Thyroid gland (tissue), 4 donors: ENCODE results near the gene ZNF385C. TPM values are rescaled to one million over a fixed set of nuclear protein-coding genes. Genes with fewer than 3 reads are reported as not detected.

ENCODE experiments used
- DNase-seq, 2 donors: peaks; one replicate each; pipeline ENCODE4 v3.0.0-alpha.2; 2019
- H3K27ac ChIP-seq, 3 donors: fragments of 200-600 bp; sonication (generic); 1 replicate in 2 of 3; 2 replicates in 1 of 3; pipeline ENCODE4 v1.5.1; 2016 to 2019; ENCODE audit warnings: mild to moderate bottlenecking in 1 of 3, moderate library complexity in 1 of 3
- H3K27me3 ChIP-seq: fragments of 200-600 bp; sonication (generic); one replicate; pipeline ENCODE4 v1.5.1; 2019
- H3K36me3 ChIP-seq, 2 donors: fragments of 200-600 bp; sonication (generic); one replicate each; pipeline ENCODE4 v1.5.1; 2016 to 2019
- H3K4me1 ChIP-seq, 2 donors: fragments of 200-600 bp; sonication (generic); one replicate each; pipeline ENCODE4 v1.5.1; 2017 to 2019
- H3K4me3 ChIP-seq, 3 donors: fragments of 200-600 bp; sonication (generic); replicated peaks in 1 of 3; 1 replicate in 2 of 3; 2 replicates in 1 of 3; pipeline ENCODE4 v1.5.1; 2016; ENCODE audit warnings: mild to moderate bottlenecking in 1 of 3
- H3K9me3 ChIP-seq: fragments of 200-600 bp; sonication (generic); one replicate; pipeline ENCODE4 v1.5.1; 2017
- CTCF ChIP-seq, 6 experiments: fragments of 200-600 bp in 3 of 6; fragments of 450-650 bp in 3 of 6; sonication (generic) in 3 of 6; IDR thresholded peaks; one replicate each; pipeline ENCODE4 v1.5.1; 2016 to 2019; ENCODE audit warnings: antibody characterized with exemption in 6 of 6, mild to moderate bottlenecking in 2 of 6, inconsistent platforms in 1 of 6, moderate library complexity in 1 of 6
- POLR2A ChIP-seq, 2 donors: fragments of 450-650 bp; IDR thresholded peaks; one replicate each; pipeline ENCODE4 v1.6.1; 2017; ENCODE audit warnings: antibody characterized with exemption in 2 of 2, mild to moderate bottlenecking in 2 of 2, moderate library complexity in 1 of 2
- WGBS, 2 donors: methylation state at CpG; one replicate each; pipeline ENCODE4 v1.1.5; 2017; 5-methylcytosine and 5-hydroxymethylcytosine counted together
- intact Hi-C: fragments of 100-400 bp; cut with DNase I; formaldehyde crosslinking; loops from one replicate; pipeline ENCODE4 v1.15.1; 2023
- total RNA-seq, 4 donors: library from RNA; depleted of rRNA; stranded (reverse); fragments of >200 nt; gene quantifications; one replicate each; pipeline ENCODE4 v1.2.3, GENCODE V29; 2016

ZNF385C gene
- total RNA-seq, 4 donors from 2014 or later = 0.22 to 0.54 TPM; not detected in 2

GRCh38 chr17:42072323-42073187 lies 25.7 kb downstream of the ZNF385C start:
- 6 to 31% methylated on average over 13 to 28 of the region's 67 CpGs for WGBS, 2 donors
- H3K27ac ChIP-seq = no peak overlapping the region
- H3K4me1 ChIP-seq = peaks cover 0 to 11% of the 10 kb centered on the region in 2 donors
- H3K9me3 ChIP-seq = no peaks in the 10 kb centered on the region
- intact Hi-C loops = no loop called here
- DNase-seq = peak; percentile 47 to 53
- TF ChIP-seq POLR2A (IDR thresholded peaks at IDR 0.05) = no peak
- TF ChIP-seq CTCF (IDR thresholded peaks at IDR 0.05) = peak in 2 of 6 experiments; percentile 7 to 47
- H3K36me3 ChIP-seq = no peaks in the 10 kb centered on the region
- H3K27me3 ChIP-seq = peaks cover 4% of the 10 kb centered on the region
- H3K4me3 ChIP-seq = peak overlapping the region in 1 of 3 donors; percentile 35

GRCh38 chr17:42071810-42072209 lies 26.5 kb downstream of the ZNF385C start:
- peaks cover 4% of the 10 kb centered on the region for H3K27me3 ChIP-seq
- no peaks in the 10 kb centered on the region for H3K36me3 ChIP-seq
- no peak overlapping the region for H3K27ac ChIP-seq
- intact Hi-C loops = no loop called here
- TF ChIP-seq CTCF (IDR thresholded peaks at IDR 0.05) (no peak), POLR2A (IDR thresholded peaks at IDR 0.05) (no peak)
- H3K4me3 ChIP-seq = no peak overlapping the region
- peaks cover 0 to 11% of the 10 kb centered on the region in 2 donors for H3K4me1 ChIP-seq
- DNase-seq = no peak
- H3K9me3 ChIP-seq = no peaks in the 10 kb centered on the region
- 23% methylated on average over 3 of the region's 3 CpGs; no CpG with 5 or more reads in 1 of the 2 donors for WGBS, 2 donors

- DNase-seq = no peak
- TF ChIP-seq CTCF (IDR thresholded peaks at IDR 0.05) = no peak
- TF ChIP-seq POLR2A (IDR thresholded peaks at IDR 0.05) = no peak
- H3K36me3 ChIP-seq = no peaks in the 10 kb centered on the region
- peaks cover 0 to 11% of the 10 kb centered on the region in 2 donors for H3K4me1 ChIP-seq
- peaks cover 4% of the 10 kb centered on the region for H3K27me3 ChIP-seq
- H3K27ac ChIP-seq = no peak overlapping the region
- no peaks in the 10 kb centered on the region for H3K9me3 ChIP-seq
- WGBS, 2 donors = 79 to 82% methylated on average over 1 to 2 of the region's 3 CpGs
- intact Hi-C loops = loop anchor here (5.0 kb wide), 1 partner anchor 48 kb away; no protein-coding TSS in a partner anchor
- no peak overlapping the region for H3K4me3 ChIP-seq
Measured at GRCh38 chr17:42068979-42069378, 29.3 kb downstream of the ZNF385C start.

GRCh38 chr17:42067371-42068091 lies 30.7 kb downstream of the ZNF385C start:
- Histone ChIP-seq H3K36me3 (no peaks in the 10 kb centered on the region), H3K27ac (no peak overlapping the region), H3K27me3 (peaks cover 4% of the 10 kb centered on the region), H3K9me3 (no peaks in the 10 kb centered on the region), H3K4me1 (peaks cover 0 to 8% of the 10 kb centered on the region in 2 donors), H3K4me3 (no peak overlapping the region)
- DNase-seq = peak; percentile 54 to 58
- TF ChIP-seq CTCF (IDR thresholded peaks at IDR 0.05) (peak; percentile 74 to 89 (median 79)), POLR2A (IDR thresholded peaks at IDR 0.05) (no peak)
- intact Hi-C loops = loop anchor here (5.0 kb wide), 1 partner anchor 50 kb away; no protein-coding TSS in a partner anchor
- 47 to 60% methylated on average over 9 to 12 of the region's 12 CpGs for WGBS, 2 donors
